OCI-LY7 (cell line): ENCODE results near the gene PKD1L1. TPM values are rescaled to one million over a fixed set of nuclear protein-coding genes. Genes with fewer than 3 reads are reported as not detected.

Experiments
- BruUV-seq: library from RNA; stranded (reverse); fragments of 400-500 nt; replicated peaks from 2 replicates; lab custom pipeline; 2021; lab: Mats Ljungman, UMichigan
- CTCF ChIA-PET: fragments of 300-600 bp; sonication (Branson Sonifier 250); formaldehyde crosslinking; loops from one replicate; lab custom pipeline; 2022; ENCODE audit warnings: antibody characterized with exemption; ENCODE audit not compliant: unreplicated experiment; lab: Charles Lee
- POLR2A ChIA-PET: fragments of 300-600 bp; sonication (Branson Sonifier 250); formaldehyde crosslinking; loops from one replicate; lab custom pipeline; 2022; ENCODE audit warnings: antibody characterized with exemption; lab: Charles Lee
- DNase-seq: peaks from one replicate; pipeline ENCODE4 v3.0.0-alpha.2; 2015; ENCODE audit warnings: low spot score
- H2AFZ ChIP-seq: fragments of 200-600 bp; sonication (generic), shearing (Covaris generic); 2 replicates; pipeline ENCODE4 v1.6.1; 2014; ENCODE audit warnings: mild to moderate bottlenecking, antibody characterized with exemption, low read length, moderate library complexity
- H3K27ac ChIP-seq: fragments of 200-600 bp; sonication (generic); 2 replicates; pipeline ENCODE4 v1.5.1; 2014; ENCODE audit warnings: mixed run types, low read depth, mild to moderate bottlenecking, moderate library complexity, low read length, inconsistent platforms; ENCODE audit not compliant: poor library complexity, severe bottlenecking
- H3K36me3 ChIP-seq: fragments of 200-600 bp; sonication (generic); 2 replicates; pipeline ENCODE4 v1.6.1; 2014; ENCODE audit warnings: mild to moderate bottlenecking, antibody characterized with exemption, low read length, moderate library complexity, mixed read lengths; ENCODE audit not compliant: insufficient read depth
- H3K4me1 ChIP-seq: fragments of 200-600 bp; sonication (generic); 2 replicates; pipeline ENCODE4 v1.5.1; 2014; ENCODE audit warnings: mild to moderate bottlenecking, low read length; ENCODE audit not compliant: insufficient read depth, poor library complexity, severe bottlenecking
- H3K4me2 ChIP-seq: fragments of 200-600 bp; sonication (generic); 2 replicates; pipeline ENCODE4 v1.6.1; 2014; ENCODE audit warnings: mild to moderate bottlenecking, low read length
- H3K4me3 ChIP-seq: fragments of 200-600 bp; sonication (generic); 2 replicates; pipeline ENCODE4 v1.5.1; 2014; ENCODE audit warnings: mild to moderate bottlenecking, low read depth, low read length; ENCODE audit not compliant: poor library complexity, severe bottlenecking
- H3K79me2 ChIP-seq: fragments of 200-600 bp; sonication (generic); 2 replicates; pipeline ENCODE4 v1.6.1; 2016; ENCODE audit warnings: low read depth, mild to moderate bottlenecking, low read length, moderate library complexity, mixed read lengths; ENCODE audit not compliant: insufficient read depth
- H3K9me2 ChIP-seq: fragments of 200-600 bp; sonication (generic); 2 replicates; pipeline ENCODE4 v1.6.1; 2016; ENCODE audit warnings: mild to moderate bottlenecking, low read length, mixed read lengths; ENCODE audit not compliant: insufficient read depth
- H3K9me3 ChIP-seq: fragments of 200-600 bp; sonication (generic); 2 replicates; pipeline ENCODE4 v1.6.1; 2014; ENCODE audit warnings: mild to moderate bottlenecking, mixed run types, low read length, mixed read lengths
- H4K20me1 ChIP-seq: fragments of 200-600 bp; sonication (generic); 2 replicates; pipeline ENCODE4 v1.6.1; 2014; ENCODE audit warnings: mild to moderate bottlenecking, antibody characterized with exemption, low read length, moderate library complexity, mixed read lengths; ENCODE audit not compliant: insufficient read depth
- EZH2phosphoT487 ChIP-seq: fragments of 200-600 bp; sonication (generic); IDR thresholded peaks from 2 replicates; pipeline ENCODE4 v1.6.1; 2018; ENCODE audit warnings: low read depth, borderline replicate concordance, mild to moderate bottlenecking, mixed run types, antibody characterized with exemption, low read length, moderate library complexity, mixed read lengths
- intact Hi-C: fragments of 100-400 bp; cut with micrococcal nuclease; formaldehyde crosslinking; loops from one replicate; pipeline ENCODE4 v1.10.0; 2022; ENCODE audit not compliant: unreplicated experiment
- total RNA-seq, 2 experiments: library from RNA; depleted of rRNA in 1 of 2; stranded (reverse); fragments of >200 nt in 1 of 2; shearing (Covaris generic) in 1 of 2; gene quantifications; 2 replicates each; pipeline ENCODE4 v1.2.3, GENCODE V29; 2014 to 2022
- TF ChIP-seq, protein P1 (sequence below): fragments of 200-600 bp; sonication (generic); conservative IDR thresholded peaks from 2 replicates; pipeline ENCODE4 v1.5.1; 2014; ENCODE audit warnings: mild to moderate bottlenecking, antibody characterized with exemption, low read length, moderate library complexity, mixed read lengths

PKD1L1 gene
- total RNA-seq, 2 experiments from 2014 or later = 0.19 to 0.63 TPM

DNA sequence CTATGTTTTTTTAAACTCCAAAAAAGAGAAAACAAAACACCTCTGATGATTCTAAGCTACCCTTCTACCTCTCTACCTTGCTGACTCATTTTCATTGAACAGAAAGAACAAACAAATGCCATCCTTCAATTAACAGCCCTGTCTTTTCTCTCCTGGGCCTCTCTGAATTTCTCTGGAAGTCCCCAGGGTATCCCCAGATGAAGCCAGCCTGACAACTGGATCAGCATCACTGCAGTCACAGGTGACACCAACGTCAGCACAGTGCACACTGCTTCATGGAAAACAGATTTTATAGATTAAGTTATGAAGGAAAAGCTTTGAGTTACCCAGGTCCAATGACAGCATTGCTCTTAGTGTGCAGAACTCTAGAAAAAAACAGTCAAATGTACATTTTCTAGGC is 25.5 kb upstream of the PKD1L1 start:
- peaks cover 20% of the 10 kb centered on the region for H3K79me2 ChIP-seq
- ChIA-PET POLR2A (no interaction called here), CTCF (interaction anchor here (1.2 kb wide), 1 partner anchor 707 kb away, joined by 3 read pairs; no protein-coding TSS in a partner anchor)
- no peak overlapping the region for H2AFZ ChIP-seq
- H3K4me3 ChIP-seq = no peak overlapping the region
- intact Hi-C loops = no loop called here
- H3K4me1 ChIP-seq = peaks cover 13% of the 10 kb centered on the region
- no peak for DNase-seq
- H4K20me1 ChIP-seq = no peaks in the 10 kb centered on the region
- no peak overlapping the region for H3K4me2 ChIP-seq
- H3K36me3 ChIP-seq = peaks cover 91% of the 10 kb centered on the region
- H3K27ac ChIP-seq = no peak overlapping the region
- H3K9me2 ChIP-seq = no peaks in the 10 kb centered on the region
- TF ChIP-seq EZH2phosphoT487 = no peak
- TF ChIP-seq, protein P1, sequence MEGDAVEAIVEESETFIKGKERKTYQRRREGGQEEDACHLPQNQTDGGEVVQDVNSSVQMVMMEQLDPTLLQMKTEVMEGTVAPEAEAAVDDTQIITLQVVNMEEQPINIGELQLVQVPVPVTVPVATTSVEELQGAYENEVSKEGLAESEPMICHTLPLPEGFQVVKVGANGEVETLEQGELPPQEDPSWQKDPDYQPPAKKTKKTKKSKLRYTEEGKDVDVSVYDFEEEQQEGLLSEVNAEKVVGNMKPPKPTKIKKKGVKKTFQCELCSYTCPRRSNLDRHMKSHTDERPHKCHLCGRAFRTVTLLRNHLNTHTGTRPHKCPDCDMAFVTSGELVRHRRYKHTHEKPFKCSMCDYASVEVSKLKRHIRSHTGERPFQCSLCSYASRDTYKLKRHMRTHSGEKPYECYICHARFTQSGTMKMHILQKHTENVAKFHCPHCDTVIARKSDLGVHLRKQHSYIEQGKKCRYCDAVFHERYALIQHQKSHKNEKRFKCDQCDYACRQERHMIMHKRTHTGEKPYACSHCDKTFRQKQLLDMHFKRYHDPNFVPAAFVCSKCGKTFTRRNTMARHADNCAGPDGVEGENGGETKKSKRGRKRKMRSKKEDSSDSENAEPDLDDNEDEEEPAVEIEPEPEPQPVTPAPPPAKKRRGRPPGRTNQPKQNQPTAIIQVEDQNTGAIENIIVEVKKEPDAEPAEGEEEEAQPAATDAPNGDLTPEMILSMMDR = no peak
- H3K9me3 ChIP-seq = no peaks in the 10 kb centered on the region
- no TSS peak for BruUV-seq

DNA sequence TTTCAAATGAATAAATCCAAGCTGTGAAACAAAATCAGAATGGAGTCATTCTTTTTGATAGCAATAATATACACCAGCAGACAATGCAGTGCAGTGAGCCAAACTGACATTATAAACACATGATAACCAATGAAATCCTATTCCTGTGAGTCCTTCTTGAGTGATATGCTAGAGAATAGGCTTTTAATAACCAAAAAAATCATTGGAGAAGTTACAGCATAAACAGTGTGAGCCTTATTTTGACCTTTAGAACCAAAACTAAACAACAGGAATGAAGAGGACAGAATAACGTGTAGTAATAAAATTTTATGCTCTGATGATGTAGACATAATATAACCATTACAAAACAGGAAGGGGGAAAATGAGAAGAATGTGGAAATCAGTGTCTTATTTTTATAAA is 22.5 kb upstream of the PKD1L1 start:
- intact Hi-C loops = no loop called here
- H3K4me2 ChIP-seq = no peak overlapping the region

More for the DNA sequence above, 22.5 kb upstream of the PKD1L1 start:
- no peak for DNase-seq
- CTCF ChIA-PET = no interaction called here
- Histone ChIP-seq H4K20me1 (no peaks in the 10 kb centered on the region), H3K9me2 (no peaks in the 10 kb centered on the region), H3K9me3 (no peaks in the 10 kb centered on the region), H3K27ac (no peak overlapping the region), H3K4me1 (peaks cover 4% of the 10 kb centered on the region), H3K36me3 (peaks cover 95% of the 10 kb centered on the region), H3K79me2 (no peaks in the 10 kb centered on the region), H2AFZ (no peak overlapping the region), H3K4me3 (no peak overlapping the region)
- POLR2A ChIA-PET = interaction anchor here (0.6 to 1.2 kb wide), 2 partner anchors 10 to 27 kb away, joined by 3 read pairs; no protein-coding TSS in a partner anchor
- no peak for TF ChIP-seq EZH2phosphoT487
- TF ChIP-seq, protein P1 = no peak
- BruUV-seq = no TSS peak
